DND-41 (cell line): ENCODE data around the gene SPI1.
A peak's percentile ranks its signal among the peaks of the same experiment; 100 is the strongest.

Experiments
- ATAC-seq: fragments of 200-7000 bp; cut with Tn5 transposase; 3 replicates; pipeline ENCODE4 v1.9.1; 2021; ENCODE audit warnings: low read depth; ENCODE audit not compliant: insufficient read depth
- DNase-seq: peaks from one replicate; pipeline ENCODE4 v3.0.0-alpha.2; 2020
- H2AFZ ChIP-seq: 2 replicates; pipeline ENCODE4 v1.6.0; 2012; ENCODE audit warnings: low read depth, low read length
- H3K27ac ChIP-seq: 2 replicates; pipeline ENCODE4 v1.5.1; 2012; ENCODE audit warnings: low read length, inconsistent platforms
- H3K27me3 ChIP-seq: fragments of 200-600 bp; sonication (generic); 2 replicates; pipeline ENCODE4 v1.6.0; 2012; ENCODE audit warnings: low read length, mild to moderate bottlenecking, inconsistent platforms; ENCODE audit not compliant: insufficient read depth, poor library complexity
- H3K36me3 ChIP-seq: 2 replicates; pipeline ENCODE4 v1.5.1; 2012; ENCODE audit warnings: low read length, inconsistent platforms; ENCODE audit not compliant: insufficient read depth
- H3K4me1 ChIP-seq: 2 replicates; pipeline ENCODE4 v1.5.1; 2012; ENCODE audit warnings: mild to moderate bottlenecking, low read length; ENCODE audit not compliant: insufficient read depth
- H3K4me2 ChIP-seq: 2 replicates; pipeline ENCODE4 v1.6.0; 2012; ENCODE audit warnings: mild to moderate bottlenecking, moderate library complexity, low read length, inconsistent platforms; ENCODE audit not compliant: insufficient read depth
- H3K4me3 ChIP-seq, 2 experiments: fragments of 200-600 bp in 1 of 2; shearing (Covaris generic) in 1 of 2; 2 replicates each; pipeline ENCODE4 v1.5.1; 2012 to 2016; ENCODE audit warnings: inconsistent platforms in 2 of 2, low read length in 2 of 2, mild to moderate bottlenecking in 2 of 2, low read depth in 1 of 2, moderate library complexity in 1 of 2
- H3K79me2 ChIP-seq: 2 replicates; pipeline ENCODE4 v1.6.0; 2012; ENCODE audit warnings: low read length, inconsistent platforms; ENCODE audit not compliant: insufficient read depth
- H3K9ac ChIP-seq: 2 replicates; pipeline ENCODE4 v1.6.0; 2012; ENCODE audit warnings: low read depth, mild to moderate bottlenecking, inconsistent platforms, low read length, moderate library complexity
- H3K9me3 ChIP-seq: 2 replicates; pipeline ENCODE4 v1.5.1; 2012; ENCODE audit warnings: low read length, moderate library complexity, mild to moderate bottlenecking, inconsistent platforms; ENCODE audit not compliant: insufficient read depth, severe bottlenecking
- H4K20me1 ChIP-seq: 2 replicates; pipeline ENCODE4 v1.6.0; 2012; ENCODE audit warnings: low read length; ENCODE audit not compliant: insufficient read depth
- CTCF ChIP-seq: IDR thresholded peaks from 2 replicates; pipeline ENCODE4 v1.5.1; 2012; ENCODE audit warnings: borderline replicate concordance, low read length, moderate library complexity, mild to moderate bottlenecking; ENCODE audit not compliant: poor library complexity, severe bottlenecking; ENCODE audit errors: extremely low read depth
- EZH2 ChIP-seq: IDR thresholded peaks from 3 replicates; pipeline ENCODE4 v1.6.1; 2012; ENCODE audit warnings: borderline replicate concordance, low read depth, mild to moderate bottlenecking, moderate library complexity, low read length, inconsistent platforms; ENCODE audit not compliant: severe bottlenecking

The SPI1 gene

GRCh38 chr11:47400768-47401279, 22.5 kb upstream of the SPI1 start:
- no peak overlapping the region for H3K4me3 ChIP-seq
- H3K4me2 ChIP-seq = peak overlapping the region; percentile 95
- no peaks in the 10 kb centered on the region for H3K27me3 ChIP-seq
- H3K9me3 ChIP-seq = no peaks in the 10 kb centered on the region
- H3K9ac ChIP-seq = no peak overlapping the region; the same call in 1 of the 2 replicates
- H3K4me1 ChIP-seq = peaks cover 19% of the 10 kb centered on the region
- DNase-seq (no peak), ATAC-seq (no peak)
- no peak overlapping the region for H3K27ac ChIP-seq
- H2AFZ ChIP-seq = peak overlapping the region; percentile 49; the same call in 1 of the 2 replicates
- no peaks in the 10 kb centered on the region for H3K79me2 ChIP-seq
- no peaks in the 10 kb centered on the region for H4K20me1 ChIP-seq
- no peak for TF ChIP-seq EZH2
- TF ChIP-seq CTCF = no peak
- H3K36me3 ChIP-seq = no peaks in the 10 kb centered on the region

GRCh38 chr11:47399860-47400767, 21.8 kb upstream of the SPI1 start:
- H3K4me2 ChIP-seq = peak overlapping the region; percentile 95
- peak overlapping the region; percentile 11 to 66; a peak in 3 of 4 replicates for H3K4me3 ChIP-seq
- H3K36me3 ChIP-seq = no peaks in the 10 kb centered on the region
- H3K79me2 ChIP-seq = no peaks in the 10 kb centered on the region
- H3K27ac ChIP-seq = no peak overlapping the region; the same call in 1 of the 2 replicates
- no peaks in the 10 kb centered on the region for H3K27me3 ChIP-seq
- DNase-seq (peak; percentile 49), ATAC-seq (peak; percentile 80)
- no peaks in the 10 kb centered on the region for H4K20me1 ChIP-seq
- no peak for TF ChIP-seq CTCF
- no peak for TF ChIP-seq EZH2
- no peaks in the 10 kb centered on the region for H3K9me3 ChIP-seq
- peak overlapping the region; percentile 56 for H3K9ac ChIP-seq
- peaks cover 19% of the 10 kb centered on the region for H3K4me1 ChIP-seq
- H2AFZ ChIP-seq = peak overlapping the region; percentile 93

GRCh38 chr11:47398551-47398950, 20.2 kb upstream of the SPI1 start:
- no peaks in the 10 kb centered on the region for H3K36me3 ChIP-seq
- H3K4me3 ChIP-seq = no peak overlapping the region
- H3K4me1 ChIP-seq = peaks cover 26% of the 10 kb centered on the region
- H3K9ac ChIP-seq = no peak overlapping the region
- DNase-seq (no peak), ATAC-seq (no peak)
- no peaks in the 10 kb centered on the region for H3K27me3 ChIP-seq
- no peak overlapping the region for H3K27ac ChIP-seq
- H3K79me2 ChIP-seq = no peaks in the 10 kb centered on the region
- H2AFZ ChIP-seq = peak overlapping the region; percentile 25; the same call in 1 of the 2 replicates
- no peak overlapping the region for H3K4me2 ChIP-seq
- no peaks in the 10 kb centered on the region for H3K9me3 ChIP-seq
- H4K20me1 ChIP-seq = no peaks in the 10 kb centered on the region
- TF ChIP-seq EZH2 = no peak
- TF ChIP-seq CTCF = no peak
